ENCODE results near the gene UBAP2.

- TF ChIP-seq POLR2A (IDR thresholded peaks at IDR 0.05), result no peak
- no peak for TF ChIP-seq CTCF (IDR thresholded peaks at IDR 0.05)
Observed at GRCh38 chr9:34059281-34059680, 10.6 kb upstream of the UBAP2 start.
